Peyer's patch (tissue), 4 donors: ENCODE data around the gene CDH2.

Source experiments
- CTCF ChIP-seq, 6 experiments: fragments of 450-650 bp in 4 of 6; fragments of 200-600 bp in 2 of 6; sonication (generic) in 1 of 6; IDR thresholded peaks; one replicate each; pipeline ENCODE4 v1.5.1; 2017 to 2019; ENCODE audit warnings: antibody characterized with exemption in 6 of 6, mild to moderate bottlenecking in 3 of 6, moderate library complexity in 1 of 6
- POLR2A ChIP-seq, 2 donors: fragments of 450-650 bp; IDR thresholded peaks; one replicate each; pipeline ENCODE4 v1.5.1; 2017; ENCODE audit warnings: antibody characterized with exemption in 2 of 2, mild to moderate bottlenecking in 2 of 2, moderate library complexity in 2 of 2

- TF ChIP-seq POLR2A (IDR thresholded peaks at IDR 0.05): no peak
- TF ChIP-seq CTCF (IDR thresholded peaks at IDR 0.05): no peak
These were observed 85.7 kb downstream of the CDH2 start for GRCh38 chr18:28091197-28091596.
